GM21717 (cell line): ENCODE results near the gene CCSER1.
A peak's percentile ranks its signal among the peaks of the same experiment; 100 is the strongest.
"Not testable (repeated sequence)": the region's sequence is repeated elsewhere in the genome, so short reads cannot be mapped to it uniquely, and the experiment has no call there.

Experiments
- ATAC-seq: cut with Tn5 transposase; IDR thresholded peaks from one replicate; pipeline ENCODE4 v1.9.1; 2021; ENCODE audit warnings: mild to moderate bottlenecking, moderate library complexity; ENCODE audit not compliant: unreplicated experiment

Gene CCSER1

DNA sequence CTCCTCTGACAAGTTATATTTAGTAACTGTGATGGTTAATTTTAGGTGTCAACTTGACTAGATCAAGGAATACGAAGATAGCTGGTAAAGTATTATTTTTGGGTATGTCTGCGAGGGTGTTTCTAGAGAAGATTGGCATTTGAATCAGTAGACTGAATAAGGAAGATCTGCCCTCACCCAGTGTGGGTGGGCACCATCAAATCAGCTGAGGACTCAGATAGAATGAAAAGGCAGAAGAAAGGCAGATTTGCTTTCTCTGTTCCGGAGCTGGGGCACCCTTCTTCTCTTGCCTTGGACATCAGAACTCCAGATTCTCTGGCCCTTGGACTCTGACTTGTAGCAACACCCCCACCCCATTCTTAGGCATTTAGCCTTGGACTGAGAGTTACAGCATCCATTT is 981.6 kb downstream of the CCSER1 start:
- ATAC-seq, result no peak

- no peak for ATAC-seq
These were observed 984.4 kb downstream of the CCSER1 start for GRCh38 chr4:91111556-91111955.

GRCh38 chr4:91113130-91113706 is 986.0 kb downstream of the CCSER1 start:
- ATAC-seq, result no peak

DNA sequence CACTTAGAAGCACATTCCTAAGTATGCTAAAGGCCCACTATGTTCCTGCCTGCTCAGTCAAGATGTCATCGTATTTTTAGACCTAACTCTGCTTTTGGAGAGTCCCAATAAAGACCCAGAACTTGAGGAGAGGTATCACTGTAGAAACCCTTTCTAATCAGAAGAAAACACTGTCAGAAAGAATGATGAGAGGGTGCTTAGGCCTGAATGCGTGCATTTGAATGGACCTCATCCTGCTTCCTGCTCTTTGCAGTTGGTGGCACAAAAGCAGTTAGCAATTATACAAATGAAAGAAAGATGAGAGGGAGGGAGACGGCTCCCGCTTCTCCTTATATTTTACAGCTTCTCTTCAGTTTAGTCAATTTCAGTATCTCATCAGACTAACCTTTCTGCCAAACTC is 987.2 kb downstream of the CCSER1 start:
- no peak for ATAC-seq

- no peak for ATAC-seq
These were observed 989.7 kb downstream of the CCSER1 start for GRCh38 chr4:91116861-91117260.

DNA sequence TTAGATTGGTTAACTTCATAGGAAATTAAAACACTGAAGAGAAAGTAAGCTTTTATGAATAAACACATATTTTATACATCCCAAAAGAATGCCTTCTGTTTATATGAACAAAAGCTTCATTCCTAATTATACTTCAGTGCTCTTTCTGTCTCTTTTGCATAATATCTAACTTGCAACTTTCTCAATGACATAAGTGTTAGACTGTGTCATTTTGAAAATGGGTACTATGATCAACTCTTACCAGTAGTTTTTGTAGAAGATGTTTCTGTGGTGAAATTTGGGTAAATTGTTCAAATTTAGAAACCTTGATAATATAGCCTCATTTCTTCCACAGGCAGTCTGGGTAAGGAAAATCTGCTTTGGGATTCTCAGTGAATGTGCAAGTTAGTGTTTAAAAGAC is 991.4 kb downstream of the CCSER1 start:
- ATAC-seq, result peak; percentile 85

GRCh38 chr4:91123742-91124141 is 996.5 kb downstream of the CCSER1 start:
- no peak for ATAC-seq

DNA sequence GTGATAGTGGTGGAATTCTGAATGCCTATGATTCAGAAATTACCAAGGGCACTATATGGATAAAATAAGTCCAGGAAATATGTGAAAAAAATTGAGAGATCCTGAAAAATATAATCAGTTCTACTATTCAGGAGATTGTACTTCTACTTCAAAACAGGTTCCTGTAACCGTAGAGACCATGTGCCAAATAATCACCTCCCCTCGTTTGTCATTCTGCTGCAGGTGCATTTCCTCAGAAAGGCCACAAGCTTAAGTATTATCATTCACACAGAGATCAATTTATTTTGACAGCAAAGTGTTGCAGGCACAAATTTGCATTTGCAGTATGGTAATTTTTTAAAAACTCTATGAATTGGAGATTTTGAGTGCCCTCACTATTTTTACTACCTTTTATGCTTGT is 1000.0 kb downstream of the CCSER1 start:
- ATAC-seq, result no peak

DNA sequence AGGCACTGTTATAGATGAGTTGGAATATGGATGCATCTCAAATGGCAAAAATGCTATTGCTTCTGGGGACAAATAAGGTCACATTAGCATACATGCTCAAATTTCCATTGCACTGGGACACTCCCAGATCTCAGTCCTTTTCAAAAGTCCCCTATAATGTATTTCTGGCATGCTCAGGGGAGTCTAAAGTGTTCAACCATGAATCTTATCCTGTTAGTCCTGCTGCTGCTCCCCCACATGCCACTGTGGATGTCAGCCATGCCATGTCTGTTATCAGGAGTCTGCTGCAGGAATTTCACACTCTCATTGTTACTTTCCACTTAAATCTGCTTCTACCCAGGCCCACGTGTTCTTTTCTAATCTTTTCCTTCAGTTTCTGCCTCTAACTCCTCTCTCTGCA is 1000.6 kb downstream of the CCSER1 start:
- ATAC-seq, result no peak

DNA sequence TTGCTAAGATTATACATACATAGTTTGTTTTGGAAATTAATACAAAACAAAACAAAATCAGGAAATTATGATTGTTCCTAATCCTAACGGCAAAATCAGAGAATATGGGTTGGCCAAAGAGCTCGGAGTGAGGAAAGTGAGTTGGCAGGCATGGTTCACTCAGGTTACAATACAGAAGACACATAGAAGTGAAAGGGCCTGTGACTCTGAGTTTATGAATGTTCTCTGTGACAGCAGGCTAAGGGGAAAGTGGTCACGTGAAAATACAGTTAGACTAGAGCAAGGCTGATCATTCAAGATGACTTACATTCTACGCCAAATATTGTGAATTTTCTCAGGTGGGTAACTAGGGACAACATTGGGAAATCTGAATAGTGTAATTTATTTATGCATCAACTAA is 1001.3 kb downstream of the CCSER1 start:
- no peak for ATAC-seq

DNA sequence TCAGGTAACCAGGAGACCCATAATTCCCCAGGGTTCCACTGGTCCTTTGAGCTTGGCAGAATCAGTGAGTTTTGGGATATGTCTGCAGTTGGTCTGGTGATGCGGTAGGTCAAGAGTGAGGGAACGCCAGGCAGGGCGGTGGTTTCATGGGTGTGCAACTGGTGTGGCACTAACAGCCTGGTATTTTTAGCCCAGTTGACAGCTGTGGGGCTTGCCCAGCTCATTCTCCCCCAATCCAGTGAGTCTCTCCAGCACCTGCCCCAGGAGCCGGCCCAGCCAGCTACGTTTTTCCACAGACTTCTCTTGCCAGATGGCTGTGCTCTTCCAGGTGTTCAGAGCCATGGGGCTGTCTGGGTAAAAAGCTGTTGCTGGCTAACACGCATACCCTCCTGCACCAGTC is 1019.9 kb downstream of the CCSER1 start:
- no peak for ATAC-seq

- ATAC-seq, result not testable (repeated sequence)
These were observed 1026.8 kb downstream of the CCSER1 start for GRCh38 chr4:91154041-91154440.

DNA sequence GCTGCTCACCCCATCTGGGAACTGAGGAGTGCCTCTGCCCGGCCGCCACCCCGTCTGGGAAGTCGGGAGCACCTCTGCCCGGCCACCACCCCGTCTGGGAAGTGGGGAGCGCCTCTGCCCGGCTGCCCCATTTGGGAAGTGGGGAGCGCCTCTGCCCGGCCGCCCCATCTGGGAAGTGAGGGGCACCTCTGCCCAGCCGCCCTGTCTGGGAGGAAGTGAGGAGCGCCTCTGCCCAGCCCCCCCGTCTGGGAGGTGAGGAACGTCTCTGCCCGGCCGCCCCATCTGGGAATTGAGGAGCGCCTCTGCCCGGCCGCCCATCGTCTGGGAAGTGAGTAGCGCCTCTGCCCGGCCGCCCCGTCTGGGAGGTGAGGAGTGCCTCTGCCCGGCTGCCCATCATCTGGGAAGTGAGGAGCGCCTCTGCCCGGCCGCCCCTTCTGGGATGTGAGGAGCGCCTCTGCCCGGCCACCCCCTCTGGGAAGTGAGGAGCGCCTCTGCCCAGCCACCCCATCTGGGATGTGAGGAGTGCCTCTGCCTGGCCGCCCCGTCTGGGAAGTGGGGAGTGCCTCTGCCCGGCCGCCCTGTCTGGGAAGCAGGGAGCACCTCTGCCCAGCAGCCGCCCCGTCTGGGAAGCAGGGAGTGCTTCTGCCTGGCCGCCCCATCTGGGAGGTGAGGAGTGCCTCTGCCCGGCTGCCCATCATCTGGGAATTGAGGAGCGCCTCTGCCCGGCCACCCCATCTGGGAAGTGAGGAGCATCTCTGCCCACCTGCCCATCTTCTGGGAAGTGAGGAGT is 1040.9 kb downstream of the CCSER1 start:
- not testable (repeated sequence) for ATAC-seq

- no peak for ATAC-seq
These were observed 1043.6 kb downstream of the CCSER1 start for GRCh38 chr4:91170768-91171167.

DNA sequence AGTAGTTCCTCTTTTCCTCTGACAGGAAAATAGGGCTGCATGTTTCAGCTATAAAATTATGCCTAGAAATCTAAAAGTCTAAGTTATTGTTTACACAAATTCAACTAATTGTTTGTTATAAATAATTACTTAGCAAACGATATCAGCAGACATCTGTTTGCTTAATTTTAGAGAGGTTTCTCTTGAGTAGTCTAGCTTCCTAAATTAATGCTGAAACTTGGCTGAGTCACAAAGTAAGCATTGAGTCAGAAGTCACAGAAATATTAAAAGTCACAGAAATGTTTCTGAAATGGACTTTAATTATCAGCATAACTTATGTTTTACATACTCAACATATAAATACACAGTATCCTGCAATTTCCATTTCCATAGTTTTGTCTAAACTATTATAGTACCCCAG is 1044.0 kb downstream of the CCSER1 start:
- ATAC-seq, result no peak

DNA sequence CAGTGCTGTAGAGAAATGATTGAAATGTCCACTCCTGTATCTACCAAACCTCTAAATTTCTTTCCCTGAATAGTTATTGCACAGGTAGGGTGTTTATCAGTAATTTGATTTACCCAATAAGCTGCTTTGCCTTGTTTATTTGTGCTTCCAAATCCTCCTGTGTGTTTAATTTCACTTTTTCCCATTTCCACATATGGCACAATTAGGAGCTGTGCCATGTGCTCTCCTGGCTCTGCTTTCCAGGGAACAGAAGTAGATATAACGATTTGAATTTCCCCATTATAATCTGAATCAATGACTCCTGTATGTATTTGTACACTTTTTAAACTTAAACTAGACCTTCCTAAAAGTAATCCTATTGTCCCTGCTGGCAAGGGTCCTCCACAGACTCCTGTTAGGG is 1057.9 kb downstream of the CCSER1 start:
- ATAC-seq, result not testable (repeated sequence)

DNA sequence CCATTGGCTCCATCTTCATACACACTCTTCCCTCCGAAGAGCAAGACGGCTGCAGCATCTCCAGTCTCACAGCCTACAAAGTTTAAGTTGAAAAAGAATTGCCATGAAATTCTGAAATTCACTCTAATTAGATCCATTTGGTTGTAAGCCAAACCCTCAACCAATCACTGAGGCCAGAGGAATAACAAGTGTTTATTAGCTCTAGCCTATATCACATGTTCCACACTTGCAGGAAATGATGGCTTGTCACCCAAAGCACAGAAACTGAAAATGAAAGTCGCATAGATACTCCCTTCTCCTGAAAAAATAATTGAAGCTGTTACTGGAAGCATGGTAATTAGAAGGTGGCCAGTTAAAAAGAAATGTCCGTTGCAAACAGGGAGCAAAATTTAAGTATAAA is 1071.8 kb downstream of the CCSER1 start:
- peak; percentile 96 for ATAC-seq

DNA sequence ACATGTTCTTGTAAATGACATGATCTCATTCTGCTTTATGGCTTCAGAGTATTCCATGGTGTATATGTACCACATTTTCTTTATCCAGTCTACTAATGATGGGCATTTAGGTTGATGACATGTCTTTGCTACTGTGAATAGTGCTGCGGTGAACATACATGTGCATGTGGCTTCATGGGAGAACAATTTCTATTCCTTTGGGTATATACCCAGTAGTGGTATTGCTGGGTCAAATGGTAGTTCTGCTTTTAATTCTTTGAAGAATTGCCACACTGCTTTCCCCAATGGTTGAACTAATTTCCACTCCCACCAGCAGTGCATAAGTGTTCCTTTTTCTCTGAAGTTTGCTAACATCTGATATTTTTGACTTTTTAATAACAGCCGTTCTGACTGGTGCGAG is 1080.3 kb downstream of the CCSER1 start:
- ATAC-seq, result no peak

DNA sequence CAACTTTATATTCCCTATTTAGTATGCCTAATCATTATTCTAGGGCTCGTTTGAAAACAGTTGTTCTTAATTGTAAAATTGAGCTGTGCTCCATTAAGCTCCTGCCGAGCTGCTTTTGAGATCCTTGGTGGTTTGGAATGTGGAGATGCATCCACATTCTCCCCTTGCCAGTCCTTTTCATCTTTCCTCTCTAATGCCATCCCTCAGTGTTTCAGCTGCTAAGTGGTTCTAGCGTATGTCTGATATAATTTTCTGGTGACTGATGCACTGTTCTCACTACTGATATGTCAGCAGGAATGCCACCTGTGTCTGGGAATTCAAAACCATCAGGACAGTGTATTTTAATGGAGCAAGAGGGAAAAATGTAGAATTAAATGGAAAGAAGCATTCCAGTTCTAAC is 1085.0 kb downstream of the CCSER1 start:
- ATAC-seq, result no peak

DNA sequence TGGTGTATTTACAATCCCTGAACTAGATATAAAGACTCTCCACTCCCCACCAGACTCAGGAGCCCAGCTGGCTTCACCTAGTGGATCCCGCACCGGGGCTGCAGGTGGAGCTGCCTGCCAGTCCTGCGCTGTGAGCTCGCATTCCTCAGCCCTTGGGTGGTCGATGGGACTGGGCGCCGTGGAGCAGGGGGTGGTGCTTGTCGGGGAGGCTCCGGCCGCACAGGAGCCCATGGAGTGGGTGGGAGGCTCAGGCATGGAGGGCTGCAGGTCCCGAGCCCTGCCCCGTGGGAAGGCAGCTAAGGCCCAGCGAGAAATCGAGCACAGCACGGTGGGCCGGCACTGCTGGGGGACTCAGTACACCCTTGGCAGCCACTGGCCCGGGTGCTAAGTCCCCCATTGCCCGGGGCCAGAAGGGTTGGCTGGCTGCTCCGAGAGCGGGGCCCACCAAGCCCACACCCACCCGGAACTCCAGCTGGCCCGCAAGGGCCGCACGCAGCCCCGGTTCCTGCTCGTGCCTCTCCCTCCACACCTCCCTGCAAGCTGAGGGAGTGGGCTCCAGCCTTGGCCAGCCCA is 1090.7 kb downstream of the CCSER1 start:
- not testable (repeated sequence) for ATAC-seq

- ATAC-seq, result no peak
These were observed 1093.1 kb downstream of the CCSER1 start for GRCh38 chr4:91220315-91220714.

- ATAC-seq, result no peak
These were observed 1094.8 kb downstream of the CCSER1 start for GRCh38 chr4:91222014-91222413.
